HG02623 (cell line): Measurements from ENCODE around the gene SLC35G2.
"Not testable (repeated sequence)": the region's sequence is repeated elsewhere in the genome, so short reads cannot be mapped to it uniquely, and the experiment has no call there.

ENCODE experiments used
- ATAC-seq: cut with Tn5 transposase; IDR thresholded peaks from one replicate; pipeline ENCODE4 v1.9.1; 2021; ENCODE audit warnings: moderate library complexity; ENCODE audit not compliant: unreplicated experiment

The SLC35G2 gene

DNA sequence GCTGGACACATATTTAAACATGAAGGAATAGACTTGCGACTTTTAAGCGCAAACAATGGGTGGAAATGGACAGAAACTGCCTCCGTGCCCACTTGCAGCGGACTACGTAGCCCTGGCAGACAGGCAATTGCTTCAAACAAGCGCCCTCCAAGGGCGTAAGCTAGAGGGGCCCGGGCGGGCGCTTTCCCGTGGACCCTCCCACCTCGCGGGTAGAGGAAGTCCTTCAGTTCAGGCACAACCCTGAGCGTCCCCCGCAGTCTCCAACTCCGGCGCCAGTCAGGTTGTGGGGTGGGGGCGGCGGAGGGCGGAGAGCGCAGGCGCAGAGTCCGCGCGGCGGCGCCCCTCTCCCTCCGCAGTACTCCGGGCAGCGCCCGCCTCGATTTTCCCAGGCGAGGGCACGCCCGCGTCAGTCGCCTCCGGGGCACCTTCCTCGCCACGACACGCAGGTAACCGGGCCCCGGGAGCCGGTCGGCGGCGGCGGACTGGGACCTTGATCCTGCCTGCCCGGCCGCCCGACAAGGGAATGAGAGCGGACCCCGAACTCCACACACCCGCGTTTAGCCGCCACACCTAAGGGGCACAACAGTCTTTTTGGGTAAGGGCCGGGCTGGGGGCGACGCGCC lies at the start of gene SLC35G2:
TSS of gene SLC35G2 (plus strand) at position 358 of the 623 bp plus-strand sequence. CDS start 35,335 bp downstream, outside the sequence.
- ATAC-seq = peak; percentile 45

DNA sequence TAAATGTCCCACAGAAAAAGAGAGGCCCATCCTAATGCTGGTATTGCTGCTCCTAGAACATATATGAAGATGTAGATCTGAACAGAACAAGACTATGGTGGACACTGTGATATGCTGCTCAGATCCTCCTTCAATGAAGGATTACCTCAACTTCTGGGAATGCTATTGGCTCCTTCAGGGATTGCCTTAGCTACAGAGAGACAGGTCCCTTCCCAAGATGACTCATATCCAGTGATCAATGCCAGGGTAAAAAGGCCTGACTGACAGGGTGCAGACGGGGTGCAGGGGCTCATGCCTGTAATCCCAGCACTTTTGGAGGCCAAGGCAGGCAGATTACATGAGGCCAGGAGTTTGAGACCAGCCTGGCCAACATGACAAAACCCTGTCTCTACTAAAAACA lies 46.2 kb upstream of the SLC35G2 start:
- ATAC-seq = no peak

DNA sequence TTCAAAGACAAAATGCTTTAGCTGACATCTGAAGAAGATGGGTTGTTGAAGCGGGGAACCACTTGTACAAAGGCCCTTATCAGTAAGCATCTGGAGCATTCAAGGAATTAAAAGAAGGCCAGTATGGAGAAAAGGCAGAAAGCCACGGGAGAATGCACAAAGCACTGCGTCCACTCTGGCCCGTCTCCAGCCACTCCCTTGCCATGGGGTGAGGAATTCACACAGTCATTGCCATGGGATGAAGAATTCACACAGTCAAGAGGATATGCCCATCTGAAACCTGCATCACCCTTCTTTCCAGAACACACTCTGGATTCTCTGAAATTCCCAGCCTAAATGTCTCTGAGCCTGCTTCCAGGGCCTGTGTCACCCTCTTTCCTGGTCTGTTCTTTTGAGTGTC lies 40.1 kb upstream of the SLC35G2 start:
- ATAC-seq = no peak

DNA sequence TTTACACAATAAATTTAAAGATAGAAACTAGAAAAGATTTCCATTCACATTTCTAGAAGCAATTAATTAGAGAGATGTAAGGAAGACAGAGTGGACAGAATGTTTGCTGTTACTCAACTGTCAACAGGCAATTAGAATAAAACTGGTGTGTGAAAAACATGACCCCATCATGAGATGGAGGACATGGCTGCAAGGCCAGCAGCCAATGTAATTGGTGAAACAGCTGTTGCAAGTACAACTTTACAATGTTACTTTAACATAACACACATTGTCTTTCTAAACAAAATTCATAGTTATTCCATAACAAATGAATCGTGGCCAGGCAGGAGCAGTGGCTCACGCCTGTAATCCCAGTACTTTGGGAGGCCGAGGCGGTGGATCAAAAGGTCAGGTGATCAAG lies 38.2 kb upstream of the SLC35G2 start:
- no peak for ATAC-seq

DNA sequence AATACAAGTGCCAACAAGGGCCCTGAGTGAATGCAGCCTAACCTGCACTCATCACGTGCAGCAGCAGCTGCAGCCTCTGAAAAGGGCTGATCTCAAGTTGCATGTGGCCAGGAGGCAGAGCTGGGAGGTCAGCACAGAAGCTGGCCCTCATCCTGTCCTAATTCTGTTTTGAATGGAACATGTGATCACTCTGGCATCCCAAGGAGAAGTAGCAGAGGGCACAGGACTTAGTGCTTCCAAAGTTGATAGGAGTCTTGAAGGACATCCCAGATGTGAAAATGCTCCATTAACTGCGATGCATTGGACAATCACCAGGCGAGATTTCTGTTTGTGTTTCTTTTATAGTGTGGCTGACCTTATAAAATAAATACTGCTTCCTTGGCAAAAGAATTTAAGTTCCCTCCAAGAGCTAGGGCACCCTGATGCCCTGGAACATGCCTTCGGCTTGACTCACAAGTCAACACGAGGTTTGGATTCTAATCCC lies 35.2 kb upstream of the SLC35G2 start:
- ATAC-seq = no peak

GRCh38 chr3:136787349-136787748 lies 31.6 kb upstream of the SLC35G2 start:
- ATAC-seq = peak; percentile 92

DNA sequence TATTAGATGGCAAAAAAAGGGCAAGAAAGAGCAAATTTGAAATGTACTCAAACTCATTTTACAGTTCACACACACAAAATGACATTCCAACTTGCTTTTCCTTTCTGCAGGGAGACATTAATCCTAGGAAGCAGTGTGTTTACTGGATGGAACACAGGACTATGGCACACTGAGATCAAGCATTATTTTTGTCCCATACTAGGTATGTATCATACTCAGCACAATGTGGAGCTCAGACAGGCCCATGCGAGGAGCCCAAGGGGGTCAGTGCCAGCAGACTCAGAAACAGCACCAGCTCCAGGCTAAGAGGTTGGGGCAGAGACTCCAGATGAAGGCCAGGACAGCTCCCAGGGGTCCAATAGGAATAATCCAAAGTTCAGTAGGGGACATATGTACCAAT lies 30.8 kb upstream of the SLC35G2 start:
- ATAC-seq = no peak

- ATAC-seq = no peak
Observed at GRCh38 chr3:136789976-136790375, 28.9 kb upstream of the SLC35G2 start.

DNA sequence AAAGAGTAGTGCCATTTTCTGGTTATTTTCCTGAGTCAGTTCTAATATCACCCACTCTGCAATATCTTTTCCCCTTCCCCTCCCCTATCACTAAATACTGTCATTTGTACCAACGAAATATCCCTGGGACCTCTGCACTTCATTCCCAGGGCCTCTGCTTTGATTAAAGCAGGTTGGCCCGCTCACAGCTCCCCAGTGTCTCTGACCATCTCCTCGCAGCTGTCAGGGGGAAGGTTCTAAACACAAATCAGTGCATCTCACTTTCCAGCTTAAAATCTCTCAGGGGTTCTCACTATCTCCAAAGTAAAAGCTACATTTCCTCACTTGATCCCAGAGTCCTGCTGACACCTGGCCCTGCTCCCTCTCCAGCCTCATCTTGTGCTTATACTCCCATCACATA lies 28.1 kb upstream of the SLC35G2 start:
- no peak for ATAC-seq

DNA sequence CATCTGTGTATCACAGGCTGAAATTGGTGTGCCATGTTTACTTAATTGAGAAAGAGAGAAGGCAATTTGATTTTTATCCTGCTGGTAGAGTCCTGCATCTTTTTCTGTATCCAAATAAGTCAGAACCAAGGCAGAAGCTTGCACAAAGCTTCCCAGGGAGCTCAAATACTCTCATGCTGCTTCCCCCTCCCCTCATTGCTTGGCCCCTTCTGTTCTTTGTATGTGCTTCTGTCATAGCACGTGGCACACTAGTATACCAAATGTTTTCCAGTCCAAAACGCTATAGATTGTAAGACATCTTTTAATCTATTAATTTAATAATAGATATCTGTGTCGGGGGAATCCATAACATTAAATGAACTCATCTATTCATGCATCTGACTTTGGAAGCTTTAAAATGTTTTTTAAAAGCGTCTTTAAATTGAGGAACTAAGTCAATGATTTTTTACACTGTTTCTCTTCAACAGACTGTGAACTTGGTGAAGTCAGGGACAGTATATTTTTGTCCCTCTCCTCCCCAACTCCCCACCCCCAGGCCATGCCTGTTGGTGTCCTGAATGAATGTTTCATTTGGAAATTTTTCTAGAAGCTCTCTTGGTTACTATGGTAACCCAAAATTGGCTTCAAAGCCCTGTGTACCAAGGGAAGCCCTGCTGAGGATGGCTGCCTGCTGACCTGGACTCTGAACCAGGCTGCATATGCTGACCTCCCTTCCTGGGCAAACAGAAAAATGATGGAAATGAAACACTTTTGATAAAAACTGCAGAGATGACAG lies 26.2 kb upstream of the SLC35G2 start:
- ATAC-seq = no peak

DNA sequence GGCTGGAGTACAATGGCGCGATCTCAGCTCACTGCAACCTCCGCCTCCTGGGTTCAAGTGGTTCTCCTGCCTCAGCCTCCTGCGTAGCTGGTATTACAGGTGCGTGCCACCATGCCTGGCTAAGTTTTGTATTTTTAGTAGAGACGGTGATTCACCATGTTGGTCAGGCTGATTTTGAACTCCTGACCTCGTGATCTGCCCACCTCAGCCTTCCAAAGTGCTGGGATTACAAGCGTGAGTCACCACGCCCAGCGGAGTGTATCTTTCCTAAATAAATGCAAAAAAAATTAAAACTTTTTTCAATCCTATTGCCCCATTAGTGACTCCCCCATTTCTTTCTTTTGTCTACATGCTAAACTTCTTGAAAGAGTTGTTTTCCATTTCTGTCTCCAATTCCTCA lies 17.8 kb upstream of the SLC35G2 start:
- not testable (repeated sequence) for ATAC-seq

DNA sequence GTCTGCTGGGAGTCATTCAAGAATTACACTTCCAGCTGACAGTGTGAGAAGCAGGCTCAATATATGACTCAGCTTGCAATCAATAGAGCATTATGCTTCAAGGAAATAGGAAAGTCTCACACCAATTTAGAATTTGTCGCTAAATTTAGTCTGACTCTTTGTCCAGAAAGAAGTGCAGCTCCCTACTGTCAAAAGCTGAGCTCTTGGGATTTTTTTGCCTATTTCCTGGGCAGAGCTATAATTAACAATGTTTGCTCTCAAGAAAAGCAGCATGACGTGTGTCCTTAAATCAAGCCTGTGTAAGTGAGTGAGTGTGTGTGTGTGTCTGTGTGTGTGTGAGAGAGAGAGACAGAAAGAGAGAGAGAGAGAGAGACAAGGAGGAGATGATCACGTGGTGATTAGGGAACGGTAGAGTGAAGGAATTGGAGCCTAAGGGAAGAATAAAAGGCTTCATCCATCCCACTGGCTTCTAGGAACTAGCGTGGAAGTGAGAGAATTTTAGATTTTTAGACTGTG lies 16.4 kb upstream of the SLC35G2 start:
- ATAC-seq = no peak

- ATAC-seq = no peak
Observed at GRCh38 chr3:136804141-136804540, 14.8 kb upstream of the SLC35G2 start.

- no peak for ATAC-seq
Observed at GRCh38 chr3:136804813-136805212, 14.1 kb upstream of the SLC35G2 start.

GRCh38 chr3:136805795-136806194 lies 13.1 kb upstream of the SLC35G2 start:
- ATAC-seq = no peak

- no peak for ATAC-seq
Observed at GRCh38 chr3:136811701-136812100, 7.2 kb upstream of the SLC35G2 start.

DNA sequence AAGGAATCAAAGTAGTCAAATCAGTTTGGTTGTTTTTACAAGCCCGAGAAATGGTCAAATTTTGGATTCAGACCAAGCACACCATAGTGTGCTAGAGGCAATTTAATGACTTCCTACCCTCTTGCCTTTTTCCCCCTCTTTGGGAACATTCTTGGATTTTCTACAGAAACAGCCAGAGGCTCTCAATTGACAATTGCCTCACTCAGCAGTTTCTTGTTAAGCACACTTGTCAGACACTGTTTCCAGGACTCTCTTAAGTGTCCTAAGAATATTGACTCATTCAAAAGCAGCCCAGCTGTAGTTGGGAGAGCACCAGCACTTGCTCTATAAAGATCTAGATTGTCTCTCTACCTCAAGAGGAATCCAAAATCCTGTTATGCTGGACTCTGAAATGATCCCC lies 1.5 kb upstream of the SLC35G2 start:
- no peak for ATAC-seq

DNA sequence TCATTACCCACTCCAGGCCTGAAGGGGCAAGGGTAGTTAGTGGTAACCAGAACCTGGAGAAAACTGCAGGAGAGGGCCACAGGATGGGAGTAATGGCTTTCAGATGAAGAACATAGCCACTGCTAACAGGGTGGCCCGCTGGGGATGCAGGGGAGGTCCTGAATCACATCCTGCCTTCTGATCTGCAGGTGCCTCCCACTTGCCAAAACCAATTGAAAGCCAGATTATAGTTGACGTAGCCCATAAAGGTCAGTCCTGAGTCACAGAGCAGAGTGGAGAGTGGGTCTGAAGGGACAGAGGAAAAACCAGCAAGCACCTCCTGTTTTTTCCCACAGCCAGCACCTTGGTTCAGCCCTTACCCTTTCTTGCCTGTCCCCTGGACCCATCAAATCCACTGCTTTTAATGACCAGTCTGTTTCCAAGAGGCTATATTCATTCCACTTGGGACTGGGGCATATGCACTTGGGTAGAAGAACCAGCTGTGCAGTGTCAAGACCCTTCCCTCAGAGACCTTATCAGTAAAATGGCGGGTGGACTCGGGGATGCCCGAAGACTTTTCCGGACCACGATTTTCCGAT lies 646 bp upstream of the SLC35G2 start:
- no peak for ATAC-seq

DNA sequence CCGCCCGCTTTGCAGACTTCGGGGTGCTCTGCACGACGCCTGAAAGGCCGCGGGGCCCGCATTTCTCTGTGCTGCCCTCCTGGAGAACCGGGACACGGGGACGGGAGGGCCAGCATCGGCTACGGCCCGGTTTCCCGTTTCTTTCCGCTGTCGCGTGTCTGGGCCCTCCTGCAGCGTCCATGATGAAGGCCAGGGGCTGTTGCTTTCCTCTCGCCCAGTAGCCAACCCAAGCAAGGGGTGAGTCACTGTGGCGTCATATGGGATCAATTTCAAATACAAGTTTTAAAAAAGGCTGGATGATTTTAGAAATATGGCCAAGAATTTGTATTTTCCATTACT lies 435 bp downstream of the SLC35G2 start:
- ATAC-seq = peak; percentile 33

DNA sequence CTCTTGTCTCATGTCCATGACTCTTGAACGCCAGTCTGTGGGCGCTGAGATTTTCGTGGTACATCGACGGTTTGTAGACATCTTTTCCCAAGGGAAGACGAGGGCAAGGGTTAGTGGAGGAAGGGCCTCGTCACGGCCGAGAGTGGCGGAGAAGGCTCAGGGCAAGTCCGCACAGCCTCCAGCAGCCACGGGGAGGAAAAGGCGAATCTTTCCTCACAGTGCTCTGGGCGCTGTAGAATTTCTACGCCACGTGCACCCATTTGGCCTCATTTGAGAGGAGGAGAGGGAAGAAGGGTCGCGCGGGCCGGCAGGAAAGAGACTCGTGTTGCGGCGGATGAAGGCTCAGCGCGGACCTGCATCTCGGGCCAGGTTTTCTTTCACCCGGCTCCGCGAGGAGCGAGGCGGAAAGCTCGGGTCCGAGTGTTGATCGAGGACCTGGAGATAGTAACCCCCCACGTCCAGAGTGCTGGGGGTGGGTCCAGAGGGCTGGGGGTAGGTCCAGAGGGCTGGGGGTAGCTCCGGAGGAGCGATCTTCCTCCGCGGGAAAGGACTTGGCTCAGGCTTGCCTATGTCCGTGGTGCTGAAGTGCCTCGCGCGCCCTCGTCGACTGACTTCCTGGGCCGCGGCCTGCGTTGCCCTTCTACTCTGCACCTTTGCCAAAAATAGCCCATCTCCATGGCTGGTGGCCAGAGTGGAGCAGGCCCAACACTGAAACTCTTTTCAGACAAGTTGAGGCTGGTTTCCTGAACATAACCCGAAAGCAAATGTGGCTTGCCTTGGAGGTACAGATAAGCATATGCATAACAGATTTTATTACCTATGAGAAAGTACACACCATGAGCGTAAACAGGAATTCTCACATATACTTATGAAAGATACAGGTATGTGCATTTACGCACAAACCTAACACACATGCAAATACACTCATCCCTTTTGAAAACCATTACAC lies 1.1 kb downstream of the SLC35G2 start:
- no peak for ATAC-seq

DNA sequence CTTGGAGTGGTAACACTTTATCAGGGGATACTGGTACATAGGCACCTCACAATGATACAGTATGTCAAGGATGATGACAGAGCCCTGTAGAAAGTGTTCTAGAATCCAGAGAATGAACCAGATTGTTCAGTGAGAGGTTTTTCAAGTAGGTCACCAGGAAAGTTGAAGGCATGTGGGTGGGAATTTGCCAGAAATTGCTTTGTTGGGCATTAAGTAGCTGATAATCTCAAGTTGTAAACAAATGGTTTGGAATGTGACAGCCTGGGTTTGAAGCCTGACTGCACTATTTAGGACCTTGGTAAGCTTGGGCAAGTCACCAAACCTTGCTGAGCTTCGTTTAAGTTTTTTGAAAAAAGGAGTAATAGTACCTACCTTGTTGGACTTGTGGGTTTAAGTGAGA lies 12.5 kb downstream of the SLC35G2 start:
- ATAC-seq = no peak
